WTC11 (cell line): ENCODE data around the gene HOXB8.

Source experiments
- ETV6 ChIP-seq: sonication (generic); formaldehyde crosslinking; IDR thresholded peaks from 2 replicates; pipeline ENCODE4 v1.8.1; 2022; ENCODE audit warnings: mild to moderate bottlenecking, missing genetic modification reagents
- FOXK1 ChIP-seq: sonication (generic); formaldehyde crosslinking; IDR thresholded peaks from 2 replicates; pipeline ENCODE4 v1.8.0; 2022; ENCODE audit warnings: mild to moderate bottlenecking, moderate library complexity, missing genetic modification reagents
- MXD4 ChIP-seq: fragments of 250-450 bp; sonication (Bioruptor Pico); IDR thresholded peaks from 2 replicates; pipeline ENCODE4 v1.8.0; 2021; ENCODE audit warnings: mild to moderate bottlenecking, moderate library complexity, borderline replicate concordance
- NFE2L1 ChIP-seq: sonication (generic); formaldehyde crosslinking; IDR thresholded peaks from 2 replicates; pipeline ENCODE4 v1.8.1; 2023; ENCODE audit warnings: missing genetic modification reagents
- SP1 ChIP-seq: sonication (generic); formaldehyde crosslinking; conservative IDR thresholded peaks from 2 replicates; pipeline ENCODE4 v1.8.1; 2022; ENCODE audit warnings: missing genetic modification reagents
- TCF7 ChIP-seq: sonication (generic); formaldehyde crosslinking; IDR thresholded peaks from 2 replicates; pipeline ENCODE4 v1.8.0; 2022; ENCODE audit warnings: mild to moderate bottlenecking, low read depth, missing genetic modification reagents, moderate library complexity
- ZNF423 ChIP-seq: fragments of 250-450 bp; sonication (Bioruptor Pico); IDR thresholded peaks from 2 replicates; pipeline ENCODE4 v2.1.2; 2022; ENCODE audit warnings: mild to moderate bottlenecking, moderate library complexity
- TF ChIP-seq, protein P1 (sequence below): fragments of 200-600 bp; IDR thresholded peaks from 2 replicates; pipeline ENCODE4 v1.8.0; 2022; ENCODE audit warnings: antibody characterized with exemption
- TF ChIP-seq, protein P2 (sequence below): sonication (generic); formaldehyde crosslinking; conservative IDR thresholded peaks from 2 replicates; pipeline ENCODE4 v1.8.1; 2022; ENCODE audit warnings: mild to moderate bottlenecking, missing genetic modification reagents
- TF ChIP-seq, protein P3 (sequence below): sonication (generic); formaldehyde crosslinking; IDR thresholded peaks from 2 replicates; pipeline ENCODE4 v1.8.0; 2023; ENCODE audit warnings: missing genetic modification reagents
- TF ChIP-seq, protein P4 (sequence below): sonication (generic); formaldehyde crosslinking; IDR thresholded peaks from 2 replicates; pipeline ENCODE4 v1.8.0; 2023; ENCODE audit warnings: mild to moderate bottlenecking, missing genetic modification reagents

DNA sequence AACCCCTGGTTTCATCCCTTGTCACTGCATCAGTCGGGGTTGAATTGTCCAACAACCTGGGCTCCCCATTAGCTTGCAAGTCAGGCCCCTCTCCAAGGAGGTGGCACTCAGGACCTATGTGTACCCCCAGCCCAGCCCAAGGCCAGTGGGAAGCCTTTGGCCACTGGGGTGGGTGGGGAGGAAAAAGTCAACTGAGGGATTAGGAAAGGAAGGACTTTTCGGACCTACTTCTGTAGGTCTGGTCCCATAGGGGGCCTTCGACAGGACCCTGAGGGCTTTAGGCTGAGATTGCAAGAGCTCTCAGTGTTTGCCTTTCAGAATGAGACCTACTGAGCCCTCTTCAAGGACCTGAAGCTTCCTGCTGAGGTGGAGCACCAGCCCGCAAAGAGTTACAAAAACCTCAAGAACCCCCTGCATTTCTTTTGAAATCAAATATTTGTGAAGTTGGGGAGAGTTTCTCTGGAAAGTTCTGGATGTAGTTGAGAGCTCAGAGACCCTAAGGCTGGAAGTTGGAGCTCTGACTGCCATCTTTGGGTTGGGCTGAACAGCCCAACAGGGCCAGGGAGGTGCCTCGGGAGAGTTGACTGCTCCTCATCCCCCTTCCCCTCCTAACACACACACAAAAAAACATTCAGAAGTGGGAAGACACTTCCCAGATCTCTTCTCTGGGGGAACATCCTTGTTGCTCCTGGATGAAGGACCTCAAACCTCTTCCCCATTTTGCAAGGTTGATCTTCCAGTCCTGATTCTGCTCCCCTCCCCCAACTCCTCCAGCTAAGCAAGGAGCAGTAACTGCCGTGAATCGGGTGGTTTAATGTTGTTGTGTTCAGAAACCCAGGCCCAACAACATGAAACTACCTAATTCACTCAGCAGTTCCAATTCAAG lies 16.8 kb upstream of the HOXB8 start:
- TF ChIP-seq ZNF423 (no peak), ETV6 (CRISPR knock-in tag) (no peak), SP1 (CRISPR knock-in tag) (no peak), TCF7 (CRISPR knock-in tag) (no peak), FOXK1 (CRISPR knock-in tag) (no peak), MXD4 (CRISPR knock-in tag) (no peak), NFE2L1 (CRISPR knock-in tag) (no peak)
- TF ChIP-seq, protein P1, sequence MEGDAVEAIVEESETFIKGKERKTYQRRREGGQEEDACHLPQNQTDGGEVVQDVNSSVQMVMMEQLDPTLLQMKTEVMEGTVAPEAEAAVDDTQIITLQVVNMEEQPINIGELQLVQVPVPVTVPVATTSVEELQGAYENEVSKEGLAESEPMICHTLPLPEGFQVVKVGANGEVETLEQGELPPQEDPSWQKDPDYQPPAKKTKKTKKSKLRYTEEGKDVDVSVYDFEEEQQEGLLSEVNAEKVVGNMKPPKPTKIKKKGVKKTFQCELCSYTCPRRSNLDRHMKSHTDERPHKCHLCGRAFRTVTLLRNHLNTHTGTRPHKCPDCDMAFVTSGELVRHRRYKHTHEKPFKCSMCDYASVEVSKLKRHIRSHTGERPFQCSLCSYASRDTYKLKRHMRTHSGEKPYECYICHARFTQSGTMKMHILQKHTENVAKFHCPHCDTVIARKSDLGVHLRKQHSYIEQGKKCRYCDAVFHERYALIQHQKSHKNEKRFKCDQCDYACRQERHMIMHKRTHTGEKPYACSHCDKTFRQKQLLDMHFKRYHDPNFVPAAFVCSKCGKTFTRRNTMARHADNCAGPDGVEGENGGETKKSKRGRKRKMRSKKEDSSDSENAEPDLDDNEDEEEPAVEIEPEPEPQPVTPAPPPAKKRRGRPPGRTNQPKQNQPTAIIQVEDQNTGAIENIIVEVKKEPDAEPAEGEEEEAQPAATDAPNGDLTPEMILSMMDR, result no peak
- TF ChIP-seq, protein P2, sequence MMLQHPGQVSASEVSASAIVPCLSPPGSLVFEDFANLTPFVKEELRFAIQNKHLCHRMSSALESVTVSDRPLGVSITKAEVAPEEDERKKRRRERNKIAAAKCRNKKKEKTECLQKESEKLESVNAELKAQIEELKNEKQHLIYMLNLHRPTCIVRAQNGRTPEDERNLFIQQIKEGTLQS (CRISPR knock-in tag), result no peak
- TF ChIP-seq, protein P3, sequence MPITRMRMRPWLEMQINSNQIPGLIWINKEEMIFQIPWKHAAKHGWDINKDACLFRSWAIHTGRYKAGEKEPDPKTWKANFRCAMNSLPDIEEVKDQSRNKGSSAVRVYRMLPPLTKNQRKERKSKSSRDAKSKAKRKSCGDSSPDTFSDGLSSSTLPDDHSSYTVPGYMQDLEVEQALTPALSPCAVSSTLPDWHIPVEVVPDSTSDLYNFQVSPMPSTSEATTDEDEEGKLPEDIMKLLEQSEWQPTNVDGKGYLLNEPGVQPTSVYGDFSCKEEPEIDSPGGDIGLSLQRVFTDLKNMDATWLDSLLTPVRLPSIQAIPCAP (CRISPR knock-in tag), result no peak
- TF ChIP-seq, protein P4, sequence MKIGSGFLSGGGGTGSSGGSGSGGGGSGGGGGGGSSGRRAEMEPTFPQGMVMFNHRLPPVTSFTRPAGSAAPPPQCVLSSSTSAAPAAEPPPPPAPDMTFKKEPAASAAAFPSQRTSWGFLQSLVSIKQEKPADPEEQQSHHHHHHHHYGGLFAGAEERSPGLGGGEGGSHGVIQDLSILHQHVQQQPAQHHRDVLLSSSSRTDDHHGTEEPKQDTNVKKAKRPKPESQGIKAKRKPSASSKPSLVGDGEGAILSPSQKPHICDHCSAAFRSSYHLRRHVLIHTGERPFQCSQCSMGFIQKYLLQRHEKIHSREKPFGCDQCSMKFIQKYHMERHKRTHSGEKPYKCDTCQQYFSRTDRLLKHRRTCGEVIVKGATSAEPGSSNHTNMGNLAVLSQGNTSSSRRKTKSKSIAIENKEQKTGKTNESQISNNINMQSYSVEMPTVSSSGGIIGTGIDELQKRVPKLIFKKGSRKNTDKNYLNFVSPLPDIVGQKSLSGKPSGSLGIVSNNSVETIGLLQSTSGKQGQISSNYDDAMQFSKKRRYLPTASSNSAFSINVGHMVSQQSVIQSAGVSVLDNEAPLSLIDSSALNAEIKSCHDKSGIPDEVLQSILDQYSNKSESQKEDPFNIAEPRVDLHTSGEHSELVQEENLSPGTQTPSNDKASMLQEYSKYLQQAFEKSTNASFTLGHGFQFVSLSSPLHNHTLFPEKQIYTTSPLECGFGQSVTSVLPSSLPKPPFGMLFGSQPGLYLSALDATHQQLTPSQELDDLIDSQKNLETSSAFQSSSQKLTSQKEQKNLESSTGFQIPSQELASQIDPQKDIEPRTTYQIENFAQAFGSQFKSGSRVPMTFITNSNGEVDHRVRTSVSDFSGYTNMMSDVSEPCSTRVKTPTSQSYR (CRISPR knock-in tag), result no peak
